ENCODE results near the gene XKR8. TPM values are rescaled to one million over a fixed set of nuclear protein-coding genes. Genes with fewer than 3 reads are reported as not detected.
A peak's percentile ranks its signal among the peaks of the same experiment; 100 is the strongest.
"Not testable (repeated sequence)": the region's sequence is repeated elsewhere in the genome, so short reads cannot be mapped to it uniquely, and the experiment has no call there.

Gene XKR8
- total RNA-seq, 1 donor from 2014 or later: 3.9 TPM

DNA sequence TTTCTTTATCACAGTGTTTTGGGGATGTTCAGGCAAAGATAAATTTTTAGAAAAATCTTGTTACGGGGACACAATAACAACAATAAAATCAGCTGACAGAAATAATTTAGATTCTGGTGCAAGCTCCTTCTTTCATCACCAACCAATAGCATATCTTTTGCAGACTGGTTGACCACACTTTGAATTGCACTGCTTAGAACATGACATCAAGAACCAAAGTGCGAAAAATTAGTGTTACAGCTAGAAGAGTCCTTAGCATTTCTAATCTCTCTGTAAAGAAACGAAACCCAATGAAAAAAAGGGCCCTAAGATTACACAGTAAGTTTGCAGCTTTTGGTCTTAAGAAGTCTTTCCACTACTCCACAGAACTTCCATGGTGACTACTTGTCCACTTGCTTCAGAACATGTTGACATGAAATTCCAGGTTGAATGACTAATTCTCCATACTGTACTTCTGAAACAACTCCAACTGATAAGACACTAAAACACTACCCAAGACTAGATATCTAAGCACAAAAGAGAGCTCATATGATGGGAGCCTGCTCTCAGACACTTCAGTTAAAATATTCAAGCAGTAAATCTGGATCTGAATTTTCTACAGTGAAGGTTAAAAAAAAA, 31.3 kb downstream of the XKR8 start:
- DNase-seq (ENCODE audit: low read depth, low spot score): no peak

DNA sequence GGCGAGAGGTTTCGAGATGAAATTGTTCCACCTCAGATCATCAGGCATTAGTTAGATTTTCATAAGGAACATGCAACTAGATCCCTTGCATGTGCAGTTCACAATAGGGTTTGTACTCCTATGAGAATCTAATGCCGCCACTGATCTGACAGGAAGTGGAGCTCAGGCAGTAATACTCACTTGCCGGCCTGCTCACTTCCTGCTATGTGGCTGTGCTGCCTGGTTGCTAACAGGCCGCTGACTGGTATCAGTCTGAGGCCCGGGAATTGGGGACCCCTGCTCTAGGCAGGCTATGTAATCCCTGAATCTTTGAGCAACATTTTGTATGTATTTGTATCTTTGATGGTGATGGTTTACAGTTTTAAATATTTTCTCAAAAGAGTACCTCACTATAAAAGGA, 32.5 kb downstream of the XKR8 start:
- peak; percentile 36 for DNase-seq (ENCODE audit: low read depth, low spot score)

DNA sequence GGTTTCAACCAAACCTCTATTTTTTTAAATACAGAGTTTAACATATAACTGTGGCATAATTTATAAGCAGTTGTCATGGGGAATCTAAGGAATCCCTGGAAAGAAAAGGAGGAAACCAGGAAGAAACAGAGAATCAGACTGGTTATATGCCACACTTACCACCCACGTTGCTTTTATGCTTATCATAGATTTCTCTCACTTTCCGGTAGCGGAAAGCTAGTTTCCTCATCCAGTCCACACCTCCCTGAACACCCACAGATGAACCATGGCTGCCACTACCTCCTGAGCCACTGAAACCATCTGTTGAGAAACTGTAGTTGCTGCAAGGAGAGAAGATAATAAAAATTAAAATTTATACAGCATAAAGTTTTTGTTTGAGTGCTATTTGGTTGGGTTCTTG, 33.5 kb downstream of the XKR8 start:
- DNase-seq (ENCODE audit: low read depth, low spot score): peak; percentile 46

GRCh38 chr1:27994060-27994459, 34.3 kb downstream of the XKR8 start:
- no peak for DNase-seq (ENCODE audit: low read depth, low spot score)

GRCh38 chr1:27994526-27994925, 34.8 kb downstream of the XKR8 start:
- DNase-seq (ENCODE audit: low read depth, low spot score): not testable (repeated sequence)

DNA sequence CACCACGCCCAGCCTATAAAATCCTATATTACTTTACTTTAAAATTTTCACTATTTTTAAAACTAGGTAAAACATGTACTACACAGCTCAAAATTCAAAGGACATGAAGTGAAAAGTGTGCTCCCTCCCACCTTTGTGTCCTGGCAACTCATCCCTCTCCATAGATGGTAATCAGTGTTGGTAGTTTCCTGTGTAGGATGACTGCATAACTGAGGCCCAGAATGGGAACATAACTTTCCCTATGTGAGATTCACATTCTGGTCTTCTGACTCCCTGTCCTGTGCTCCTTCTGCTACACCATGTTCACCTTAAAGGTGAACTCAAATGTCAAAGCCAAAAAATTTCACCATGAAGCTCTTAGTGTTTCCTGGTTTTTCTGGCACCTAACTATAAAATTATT, 39.3 kb downstream of the XKR8 start:
- DNase-seq (ENCODE audit: low read depth, low spot score): no peak

DNA sequence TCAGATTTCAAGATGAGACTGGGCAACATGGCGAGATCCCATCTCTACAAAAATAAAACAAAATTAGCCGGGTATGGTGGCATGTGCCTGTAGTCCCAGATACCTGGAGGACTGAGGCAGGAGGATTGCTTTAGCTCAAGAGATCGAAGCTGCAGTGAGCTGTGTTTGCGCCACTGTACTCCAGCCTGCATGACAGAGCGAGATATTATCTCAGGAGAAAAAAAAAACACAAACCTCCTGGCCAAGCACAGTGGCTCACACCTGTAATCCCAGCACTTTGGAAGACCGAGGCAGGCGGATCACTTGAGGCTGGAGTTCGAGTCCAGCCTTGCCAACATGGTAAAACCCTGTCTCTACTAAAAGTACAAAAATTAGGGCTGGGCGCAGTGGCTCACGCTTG, 42.8 kb downstream of the XKR8 start:
- DNase-seq (ENCODE audit: low read depth, low spot score): no peak

- DNase-seq (ENCODE audit: low read depth, low spot score): not testable (repeated sequence)
These were observed 43.3 kb downstream of the XKR8 start for GRCh38 chr1:28003117-28003516.

DNA sequence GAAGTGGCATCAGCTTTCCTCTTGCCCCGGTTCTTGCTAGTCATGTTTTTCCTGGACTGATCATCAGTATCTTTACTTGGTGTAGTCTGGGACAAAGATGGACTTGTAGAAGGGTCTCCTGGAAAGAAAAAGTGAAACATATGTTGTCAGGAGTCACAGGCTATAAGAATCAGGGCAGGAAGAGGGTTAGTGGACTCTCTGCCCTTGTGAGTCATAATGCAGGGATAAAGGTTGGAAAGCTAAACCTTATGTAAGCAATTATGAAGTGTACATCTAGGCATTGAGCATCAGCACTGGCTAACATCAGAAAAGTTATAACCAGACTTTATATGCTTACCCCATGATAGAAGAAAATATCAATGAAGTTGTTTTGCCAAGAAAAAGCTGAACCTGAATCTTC, 51.2 kb downstream of the XKR8 start:
- DNase-seq (ENCODE audit: low read depth, low spot score): no peak

Other genes starting within 250 kb of the XKR8 start
- 12.0 and 14.7 TPM in 2 replicates for gene FAM76A, start 234.0 kb upstream of the XKR8 start, total RNA-seq
- gene STX12, start 186.8 kb upstream of the XKR8 start, total RNA-seq: 103 and 123 TPM in 2 replicates
- 58.7 and 64.9 TPM in 2 replicates for gene PPP1R8, start 129.2 kb upstream of the XKR8 start, total RNA-seq
- gene THEMIS2, start 87.4 kb upstream of the XKR8 start, total RNA-seq: 3.7 and 4.1 TPM in 2 replicates
- 43.5 and 68.0 TPM in 2 replicates for gene RPA2, start 45.4 kb upstream of the XKR8 start, total RNA-seq
- gene SMPDL3B, start 25.0 kb upstream of the XKR8 start, total RNA-seq: 0.26 and 0.39 TPM in 2 replicates
- 14.2 and 19.3 TPM in 2 replicates for gene EYA3, start 128.6 kb downstream of the XKR8 start, total RNA-seq
- gene PTAFR, start 216.7 kb downstream of the XKR8 start, total RNA-seq: 0.20 and 0.21 TPM in 2 replicates